Fibroblast of skin of right quadriceps (primary cell): Measurements from ENCODE around the gene ATXN1.
A peak's percentile ranks its signal among the peaks of the same experiment; 100 is the strongest.

Source experiments
- DNase-seq: peaks from one replicate; pipeline ENCODE4 v3.0.0-alpha.2; 2013

The ATXN1 gene

DNA sequence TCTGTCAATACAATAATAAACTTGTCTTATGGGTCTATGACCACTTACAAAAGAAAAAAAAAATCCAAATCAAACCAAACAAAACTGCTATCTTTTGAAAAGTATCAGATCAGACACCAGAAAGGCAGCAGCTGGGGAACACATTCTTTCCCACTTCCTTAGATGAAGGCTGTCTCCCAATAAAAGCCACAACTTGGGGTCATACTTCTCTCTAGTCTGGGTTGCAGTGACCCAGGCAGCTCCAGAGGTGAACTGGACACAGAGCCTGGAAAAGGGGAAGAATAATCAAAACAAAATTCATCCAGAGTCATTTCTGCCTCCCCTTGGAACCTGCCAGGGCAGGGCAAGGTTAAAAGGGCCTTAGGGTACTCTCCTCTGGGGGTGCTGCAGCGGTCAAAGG, 19.1 kb downstream of the ATXN1 start:
- DNase-seq, result no peak

GRCh38 chr6:16741112-16742016, 19.9 kb downstream of the ATXN1 start:
- DNase-seq, result peak; percentile 98

DNA sequence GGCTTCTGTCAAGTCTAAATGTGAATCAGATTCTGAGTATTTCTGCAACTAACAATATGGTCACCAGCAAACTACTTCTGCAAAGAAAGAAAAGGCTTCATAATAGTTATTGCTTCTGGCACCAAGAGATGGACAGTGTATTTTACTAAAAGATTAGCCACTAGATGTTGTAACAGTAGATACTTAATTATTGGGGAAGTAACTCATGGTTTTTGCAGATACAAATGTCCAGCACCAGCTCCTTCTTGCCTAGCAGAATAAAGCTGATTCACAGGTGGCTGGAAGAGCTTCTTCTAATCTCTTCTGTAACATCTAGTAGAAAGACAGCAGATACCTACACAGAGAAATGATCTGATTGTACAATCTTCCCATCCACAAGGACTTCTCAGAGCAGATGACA, 21.2 kb downstream of the ATXN1 start:
- DNase-seq, result no peak

DNA sequence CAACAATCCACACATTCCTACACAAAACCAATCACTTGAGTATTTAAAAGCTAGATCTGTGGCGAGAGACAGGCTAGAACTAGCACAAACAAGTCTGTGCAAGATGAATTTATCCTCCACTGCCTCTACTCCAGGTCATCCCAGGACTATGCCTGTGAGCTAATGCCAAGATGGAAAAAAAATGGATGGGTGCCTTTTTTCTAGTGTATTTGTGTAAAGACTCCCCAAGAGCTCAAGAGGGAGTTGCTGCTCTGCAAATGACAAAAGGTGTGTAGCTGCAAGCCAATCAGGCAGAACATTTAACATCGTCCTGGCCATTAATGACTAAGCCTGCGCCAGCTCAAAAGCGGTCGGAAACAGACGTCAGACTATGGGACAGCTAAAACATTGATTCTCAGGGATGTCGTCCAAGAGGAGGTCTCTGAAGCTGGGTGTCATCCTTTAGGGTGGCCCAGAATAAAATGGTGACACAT, 21.9 kb downstream of the ATXN1 start:
- DNase-seq, result peak; percentile 79

GRCh38 chr6:16737925-16738324, 23.3 kb downstream of the ATXN1 start:
- DNase-seq, result no peak

DNA sequence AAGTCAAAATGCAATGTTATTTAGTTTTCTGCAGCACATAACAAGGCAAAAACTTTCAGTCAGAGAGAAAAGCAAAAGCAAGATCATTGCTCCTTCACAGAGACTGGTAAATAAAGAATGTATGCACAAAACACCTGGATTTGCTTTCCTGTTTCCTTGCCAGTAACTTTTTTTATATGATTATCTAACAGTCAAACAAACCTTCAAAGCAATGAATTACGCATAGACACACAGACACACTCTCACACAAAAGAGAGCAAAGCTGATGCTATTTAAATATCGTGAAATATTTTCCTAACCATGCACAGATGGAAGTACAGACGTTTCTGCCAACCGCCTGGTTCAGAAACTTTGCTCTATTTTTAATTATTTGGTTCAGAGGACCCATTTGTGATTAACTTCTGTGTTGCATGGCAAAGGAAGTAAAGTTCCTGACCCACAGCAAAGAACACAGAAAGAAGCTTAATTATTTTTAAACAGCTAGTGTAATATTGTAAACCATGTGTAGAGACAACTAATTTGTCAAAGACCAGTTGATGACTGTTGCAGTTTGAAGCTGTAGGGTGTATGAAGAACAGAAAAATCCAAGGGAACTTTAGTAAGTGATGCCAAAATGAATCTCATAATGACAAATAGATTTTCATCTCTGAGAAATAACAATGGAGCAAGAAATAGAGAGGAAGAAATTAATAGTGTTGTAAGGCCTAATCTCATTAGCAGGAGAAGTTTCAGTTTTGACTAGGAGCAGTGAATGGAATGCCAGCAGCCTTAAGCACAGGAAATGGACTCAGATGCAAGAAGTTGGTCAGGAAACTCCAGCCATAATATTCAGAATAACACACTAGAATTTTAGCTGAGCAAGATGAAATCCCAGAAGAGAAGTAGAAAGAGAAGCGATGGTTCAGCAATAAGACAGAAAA, 24.1 kb downstream of the ATXN1 start:
- DNase-seq, result peak; percentile 63

DNA sequence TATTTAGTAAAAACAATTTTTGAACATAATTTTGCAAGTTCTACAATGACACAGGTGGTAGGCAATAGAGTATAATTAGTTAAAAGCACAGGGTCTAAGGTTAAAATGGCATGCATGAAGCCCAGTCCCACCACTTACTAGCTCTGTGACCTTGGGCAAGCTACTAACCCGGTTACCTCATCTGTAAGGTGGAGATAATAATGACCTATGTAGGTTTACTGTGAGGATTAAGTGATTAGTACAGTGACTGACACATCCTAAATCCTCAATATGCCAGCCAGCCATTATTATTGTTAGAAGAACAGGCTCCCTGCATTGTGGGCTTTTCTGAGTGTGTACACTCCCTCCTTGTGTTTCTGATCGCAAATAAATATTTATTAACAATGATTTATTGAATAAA, 26.2 kb downstream of the ATXN1 start:
- DNase-seq, result no peak

DNA sequence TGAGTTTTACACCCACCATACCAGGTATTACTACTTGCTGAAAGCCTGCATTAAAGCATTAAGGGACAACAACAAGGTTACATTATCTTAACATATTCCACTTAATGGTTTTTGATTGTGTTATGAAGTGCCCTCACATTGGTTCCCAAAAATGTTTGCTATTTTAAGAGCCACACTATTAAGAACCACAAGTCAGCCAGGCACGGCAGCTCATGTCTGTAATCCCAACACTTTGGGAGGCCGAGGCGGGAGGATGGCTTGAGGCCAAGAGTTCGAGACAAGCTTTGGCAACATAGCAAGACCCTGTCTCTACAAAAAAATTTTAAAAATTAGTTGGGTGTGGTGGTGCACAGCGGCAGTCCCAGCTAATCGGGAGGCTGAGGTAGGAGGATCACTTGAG, 28.2 kb downstream of the ATXN1 start:
- no peak for DNase-seq

DNA sequence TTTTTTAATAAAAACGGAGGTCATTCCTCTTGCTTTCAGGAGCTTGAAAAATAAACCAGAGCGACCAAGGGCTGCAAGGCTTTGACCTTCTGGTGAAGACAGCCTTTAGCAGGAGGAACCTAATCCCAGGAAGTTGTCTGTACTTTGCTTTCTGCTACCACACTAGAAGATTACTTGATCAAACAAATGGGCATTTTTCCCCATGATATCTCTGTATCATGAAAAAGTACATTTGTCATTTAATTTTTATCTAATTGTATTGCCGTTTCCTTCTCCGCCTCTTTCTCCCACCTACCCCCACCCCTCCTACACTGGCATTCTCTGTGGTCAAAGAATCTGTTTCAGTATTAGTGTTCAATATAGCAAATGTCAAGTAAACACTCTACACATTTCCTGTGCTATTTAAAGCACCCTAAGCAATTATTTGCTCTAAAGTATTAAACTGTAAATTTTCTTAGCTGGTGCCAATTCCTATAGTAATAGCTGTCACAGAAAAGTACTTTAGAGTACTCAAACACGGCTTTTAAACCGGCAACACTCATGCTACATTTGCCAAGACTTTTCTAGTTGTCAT, 29.7 kb downstream of the ATXN1 start:
- no peak for DNase-seq

DNA sequence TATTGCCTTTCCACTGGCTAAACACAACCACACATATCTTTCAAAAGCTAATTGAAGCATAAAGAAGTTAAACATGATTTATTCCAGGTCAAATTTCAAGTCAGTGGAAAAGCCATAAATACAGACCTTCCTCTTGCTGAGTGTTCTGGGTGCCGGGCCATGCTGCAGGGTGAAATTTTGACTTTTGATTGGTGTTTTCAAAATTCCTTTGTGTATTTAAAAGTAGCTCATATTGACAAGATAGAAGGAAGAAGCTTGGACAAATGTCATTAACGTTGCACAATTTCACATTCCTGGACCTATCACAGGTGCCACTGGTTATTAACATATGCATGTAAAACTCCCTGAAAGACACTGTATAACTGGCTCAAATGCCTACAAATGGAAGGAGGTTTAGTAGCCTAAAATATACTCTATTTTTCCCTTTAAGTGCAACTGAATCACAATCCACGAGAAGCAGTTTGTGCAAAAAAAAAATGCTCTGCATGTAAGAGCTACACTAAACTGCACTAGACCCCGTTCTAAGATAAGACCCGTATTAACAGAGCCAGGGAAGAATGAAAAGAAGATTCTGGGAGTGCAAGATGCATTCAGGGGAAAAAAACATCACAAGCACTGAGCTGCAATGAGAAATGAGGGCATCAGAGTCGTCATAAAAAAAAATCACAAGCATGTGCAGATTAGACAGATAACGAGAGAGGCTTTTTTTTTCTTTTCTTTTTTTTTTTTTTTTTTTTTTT, 30.4 kb downstream of the ATXN1 start:
- DNase-seq, result no peak

DNA sequence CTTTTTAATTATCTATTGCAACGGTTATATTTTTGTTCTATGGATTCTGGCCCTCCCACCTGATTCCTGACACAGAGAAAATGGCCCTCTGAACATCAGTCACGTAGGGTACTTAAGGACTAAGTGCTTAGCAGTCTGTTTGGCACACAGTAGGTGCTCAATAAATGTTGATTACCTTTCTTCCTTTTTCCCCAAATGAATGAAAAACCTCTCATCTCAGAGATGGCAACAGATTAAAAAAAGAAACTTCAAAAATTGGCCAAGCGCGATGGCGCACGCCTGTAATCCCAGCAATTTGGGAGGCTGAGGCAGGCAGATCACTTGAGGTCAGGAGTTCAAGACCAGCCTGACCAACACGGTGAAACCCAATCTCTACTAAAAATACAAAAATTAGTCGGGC, 31.5 kb downstream of the ATXN1 start:
- DNase-seq, result no peak

DNA sequence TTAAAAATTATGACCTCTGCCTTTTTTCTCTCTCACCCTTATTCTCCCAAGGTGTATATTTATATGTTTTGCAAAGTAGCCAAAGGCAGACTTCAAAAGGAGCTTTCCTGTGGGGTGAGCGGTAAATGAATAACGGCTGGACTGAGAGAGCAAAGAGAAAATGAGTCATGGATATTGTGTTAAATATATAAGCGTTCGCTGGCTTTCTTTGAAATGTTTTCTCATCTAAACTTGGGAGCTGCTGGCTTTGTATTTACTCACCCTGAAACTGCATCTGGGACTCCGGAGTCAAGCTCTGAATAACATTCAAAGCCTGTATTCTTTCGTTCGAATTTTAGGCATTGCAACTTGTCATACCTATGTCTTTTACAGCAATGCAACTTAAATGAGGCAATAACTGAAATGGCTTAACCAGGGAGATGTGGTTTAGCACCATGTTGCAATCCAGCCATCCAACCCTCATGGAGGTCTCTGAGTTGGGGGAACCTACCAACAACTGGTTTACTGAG, 32.0 kb downstream of the ATXN1 start:
- DNase-seq, result peak; percentile 75

DNA sequence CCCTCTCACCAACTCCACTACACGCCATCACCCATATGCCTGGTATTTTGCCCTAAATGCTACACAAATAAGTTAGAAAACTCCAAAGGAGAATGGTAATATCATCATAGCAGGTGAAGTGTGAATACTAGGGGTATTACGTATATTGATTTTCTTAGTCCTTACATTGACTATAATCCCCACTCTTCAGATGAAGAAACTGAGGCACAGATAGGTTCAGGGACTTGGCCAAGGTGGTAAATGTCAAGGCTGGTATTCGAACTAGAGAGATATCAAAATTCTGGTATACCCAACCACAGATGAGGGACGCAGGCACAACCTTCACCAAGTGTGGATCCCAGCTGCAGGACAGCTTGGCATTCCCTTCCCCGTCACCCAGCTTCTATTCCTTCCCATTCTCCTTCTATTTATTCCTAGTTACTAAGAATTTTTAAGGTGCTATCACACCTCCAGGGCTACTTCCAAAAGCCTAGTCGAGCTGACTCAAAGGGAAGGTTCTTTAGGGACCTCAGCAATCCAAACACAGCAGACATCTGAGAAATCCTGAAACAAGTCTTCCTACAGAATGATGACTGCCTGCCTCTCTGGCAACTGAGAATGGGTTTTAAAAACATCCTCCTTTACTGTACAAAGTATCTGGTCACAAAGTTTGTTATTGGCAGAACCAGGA, 32.6 kb downstream of the ATXN1 start:
- DNase-seq, result no peak

- DNase-seq, result no peak
Measured at GRCh38 chr6:16727996-16728395, 33.3 kb downstream of the ATXN1 start.

DNA sequence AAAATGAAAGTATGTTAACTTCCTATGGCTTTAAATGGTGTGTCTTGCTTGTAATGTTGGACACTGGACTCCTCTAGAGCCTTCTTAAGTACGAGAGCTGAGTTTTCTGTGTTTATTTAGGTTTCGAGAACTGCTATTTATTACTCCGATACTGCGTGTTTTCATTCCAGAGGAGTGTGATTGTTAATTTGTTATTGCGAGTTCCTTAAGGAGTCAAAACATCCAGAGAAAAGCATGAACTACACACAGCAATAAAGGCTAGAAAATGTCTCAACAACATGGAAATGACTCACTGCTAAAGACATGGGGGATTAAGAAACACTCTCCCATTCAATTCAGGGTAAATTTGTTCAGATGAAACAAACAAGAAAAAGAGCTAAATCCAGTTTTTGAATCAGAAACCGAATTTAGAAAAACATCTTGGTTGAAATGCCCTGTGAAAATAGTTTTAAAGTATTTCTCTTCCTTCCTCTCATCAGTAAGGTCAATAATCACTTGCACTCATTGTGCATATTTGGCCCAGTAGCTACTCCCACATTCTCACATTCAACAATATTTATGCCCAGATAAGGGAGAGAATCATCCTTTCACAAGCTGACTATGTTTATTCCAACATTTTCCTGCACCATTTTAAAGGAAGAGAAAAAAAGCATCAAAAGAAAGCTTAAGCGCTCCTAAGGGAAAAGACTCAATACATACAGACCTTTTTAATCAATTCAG, 36.0 kb downstream of the ATXN1 start:
- DNase-seq, result peak; percentile 86

GRCh38 chr6:16723826-16724225, 37.4 kb downstream of the ATXN1 start:
- DNase-seq, result peak; percentile 98

GRCh38 chr6:16723402-16723801, 37.9 kb downstream of the ATXN1 start:
- no peak for DNase-seq

GRCh38 chr6:16722630-16723029, 38.6 kb downstream of the ATXN1 start:
- no peak for DNase-seq

DNA sequence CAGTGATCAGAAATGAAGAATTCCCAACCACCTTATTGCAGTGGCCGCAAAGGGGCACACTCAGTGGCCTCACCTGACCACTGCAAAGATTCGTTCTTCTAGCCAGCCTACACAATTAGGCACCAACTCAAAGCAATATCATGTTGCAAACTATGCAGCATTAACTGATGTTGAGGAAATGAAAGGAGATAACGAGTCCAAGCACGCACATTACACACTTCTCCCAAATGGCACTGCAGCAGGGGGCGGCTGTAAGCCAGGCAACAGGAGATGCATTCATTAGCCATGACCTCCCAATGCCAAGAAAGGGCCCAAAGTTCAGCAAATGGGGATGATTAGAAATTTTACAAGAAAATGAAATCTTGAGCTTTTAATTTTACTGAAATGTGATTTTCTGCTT, 39.3 kb downstream of the ATXN1 start:
- no peak for DNase-seq

GRCh38 chr6:16720861-16721260, 40.4 kb downstream of the ATXN1 start:
- DNase-seq, result no peak

- DNase-seq, result no peak
Measured at GRCh38 chr6:16719488-16719887, 41.8 kb downstream of the ATXN1 start.
